Hematopoietic multipotent progenitor cell treated with erythropoietin and hydrocortisone succinate and interleukin-3 and kit ligand, for 6 days (in vitro differentiated cells): ENCODE data around the gene CPA5.
"Not testable (repeated sequence)": the region's sequence is repeated elsewhere in the genome, so short reads cannot be mapped to it uniquely, and the experiment has no call there.

ENCODE experiments used
- DNase-seq: peaks from one replicate; pipeline ENCODE4 v3.0.0-alpha.2; 2015

CPA5 gene

GRCh38 chr7:130344271-130344866 is at the start of gene CPA5:
Gene CPA5 (plus strand): TSS chr7:130344816. CDS start chr7:130346486, 1,670 bp downstream.
- DNase-seq, result no peak

- no peak for DNase-seq
These were observed 48.2 kb upstream of the CPA5 start for GRCh38 chr7:130296221-130296951.

GRCh38 chr7:130297628-130298543 is 46.7 kb upstream of the CPA5 start:
- DNase-seq, result no peak

GRCh38 chr7:130298544-130299326 is 45.9 kb upstream of the CPA5 start:
- DNase-seq, result no peak

GRCh38 chr7:130299866-130300265 is 44.8 kb upstream of the CPA5 start:
- no peak for DNase-seq

GRCh38 chr7:130301501-130302020 is 43.1 kb upstream of the CPA5 start:
- no peak for DNase-seq

- DNase-seq, result no peak
These were observed 42.0 kb upstream of the CPA5 start for GRCh38 chr7:130302649-130303048.

- DNase-seq, result no peak
These were observed 41.5 kb upstream of the CPA5 start for GRCh38 chr7:130303127-130303526.

GRCh38 chr7:130303551-130303950 is 41.1 kb upstream of the CPA5 start:
- no peak for DNase-seq

GRCh38 chr7:130303982-130304381 is 40.6 kb upstream of the CPA5 start:
- no peak for DNase-seq

GRCh38 chr7:130304878-130305277 is 39.7 kb upstream of the CPA5 start:
- no peak for DNase-seq

- no peak for DNase-seq
These were observed 39.1 kb upstream of the CPA5 start for GRCh38 chr7:130305433-130306042.

GRCh38 chr7:130309986-130310385 is 34.6 kb upstream of the CPA5 start:
- DNase-seq, result no peak

- DNase-seq, result no peak
These were observed 30.3 kb upstream of the CPA5 start for GRCh38 chr7:130314305-130314704.

GRCh38 chr7:130319541-130319940 is 25.1 kb upstream of the CPA5 start:
- no peak for DNase-seq

- not testable (repeated sequence) for DNase-seq
These were observed 22.9 kb upstream of the CPA5 start for GRCh38 chr7:130321542-130322229.

GRCh38 chr7:130322615-130323014 is 22.0 kb upstream of the CPA5 start:
- no peak for DNase-seq

- no peak for DNase-seq
These were observed 20.2 kb upstream of the CPA5 start for GRCh38 chr7:130324306-130324943.

- no peak for DNase-seq
These were observed 14.9 kb upstream of the CPA5 start for GRCh38 chr7:130329681-130330080.

GRCh38 chr7:130332259-130333053 is 12.2 kb upstream of the CPA5 start:
- no peak for DNase-seq
